K562 (cell line): ENCODE measurements around the gene TBX1. TPM values are rescaled to one million over a fixed set of nuclear protein-coding genes. Genes with fewer than 3 reads are reported as not detected.

Experiments
- ATF6 ChIP-seq: sonication (generic); formaldehyde crosslinking; IDR thresholded peaks from 2 replicates; pipeline ENCODE4 v1.4.0; 2020; ENCODE audit warnings: mild to moderate bottlenecking, missing genetic modification reagents
- GMEB1 ChIP-seq: fragments of 250-450 bp; sonication (Bioruptor Pico); IDR thresholded peaks from 2 replicates; pipeline ENCODE4 v1.4.0; 2020; ENCODE audit warnings: mild to moderate bottlenecking
- MYC ChIP-seq, 2 experiments: fragments of 250-450 bp in 1 of 2; sonication (Bioruptor Pico) in 1 of 2; IDR thresholded peaks; 2 replicates each; pipeline versions ENCODE4 v1.5.1 to v1.6.1; 2012 to 2021; ENCODE audit warnings: low read depth in 2 of 2, borderline replicate concordance in 1 of 2, improper control_type of control experiment in 1 of 2, low read length in 1 of 2, mild to moderate bottlenecking in 1 of 2, moderate library complexity in 1 of 2
- PHF20 ChIP-seq: fragments of 450-650 bp; IDR thresholded peaks from 2 replicates; pipeline ENCODE4 v1.6.1; 2018; ENCODE audit not compliant: partially characterized antibody
- PKNOX1 ChIP-seq: fragments of 450-650 bp; IDR thresholded peaks from 2 replicates; pipeline ENCODE4 v1.6.1; 2016
- RHOXF2B ChIP-seq: fragments of 250-450 bp; sonication (Bioruptor Pico); conservative IDR thresholded peaks from 2 replicates; pipeline ENCODE4 v1.5.1; 2021
- UBTF ChIP-seq, 2 experiments: IDR thresholded peaks; 2 replicates each; pipeline ENCODE4 v1.6.1; 2012; ENCODE audit warnings: improper control_type of control experiment in 2 of 2, low read depth in 2 of 2, low read length in 2 of 2, borderline replicate concordance in 1 of 2
- YBX1 ChIP-seq: fragments of 450-650 bp; IDR thresholded peaks from 2 replicates; pipeline ENCODE4 v1.7.1; 2016; ENCODE audit warnings: mild to moderate bottlenecking
- ZBTB11 ChIP-seq, 3 experiments: fragments of 200-800 bp in 1 of 3; fragments of 250-450 bp in 1 of 3; fragments of 450-650 bp in 1 of 3; sonication (Bioruptor Pico) in 1 of 3; sonication (Bioruptor generic) in 1 of 3; formaldehyde crosslinking in 1 of 3; IDR thresholded peaks; 2 replicates each; pipeline versions ENCODE4 v1.6.1 to v1.8.0; 2016 to 2022; ENCODE audit warnings: mild to moderate bottlenecking in 2 of 3, missing genetic modification characterization in 2 of 3, missing compliant biosample characterization in 1 of 3, moderate library complexity in 1 of 3
- polyA plus RNA-seq, 8 experiments: library from polyadenylated mRNA; depleted of rRNA in 4 of 8; stranded (reverse) in 5 of 8; unstranded in 3 of 8; fragments of >200 nt; fragmentation: Nextera tagmentation in 2 of 8; fragmentation: Illumina TruSeq in 1 of 8; extraction: Ambion mirVana in 2 of 8; extraction: Trizol in 1 of 8; gene quantifications; 2 replicates each; pipeline versions ENCODE4 v1.2.1 to v1.2.3, GENCODE V29; 2011 to 2014; ENCODE audit warnings: inconsistent platforms in 1 of 8, missing spikeins in 1 of 8
- total RNA-seq, 7 experiments: library from RNA; depleted of rRNA in 6 of 7; stranded (reverse); fragments of >200 nt in 6 of 7; fragmentation: Illumina TruSeq in 2 of 7; extraction: Trizol in 2 of 7; gene quantifications; 2 replicates each; pipeline versions ENCODE4 v1.2.1 to v1.2.3, GENCODE V29; 2011 to 2021; ENCODE audit warnings: low replicate concordance in 1 of 7

Gene TBX1
- total and polyA plus RNA-seq, 9 of the 15 experiments (the other 6 are each of a cell fraction or from before 2014, with no cell fraction given) = 0.07 to 35.0 (median 3.9) TPM

GRCh38 chr22:19713650-19714311, 46.8 kb upstream of the TBX1 start (continued):
- no peak for TF ChIP-seq ZBTB11 (CRISPR knock-in tag; IDR thresholded peaks at IDR 0.05)
- no peak; the same call in 1 of the 2 replicates for TF ChIP-seq MYC (IDR thresholded peaks at IDR 0.05; ENCODE audit: low read depth, low read length)
- peak; percentile 63; the same call in 1 of the 2 replicates for TF ChIP-seq MYC (CRISPR knock-in tag; IDR thresholded peaks at IDR 0.05; ENCODE audit: borderline replicate concordance, low read depth)
- TF ChIP-seq ATF6 (CRISPR knock-in tag) = no peak
- no peak for TF ChIP-seq PKNOX1
- peak; percentile 79 for TF ChIP-seq PHF20
- peak in 1 of 2 experiments; percentile 75; a peak in 1 of 4 replicates for TF ChIP-seq UBTF (IDR thresholded peaks at IDR 0.05; ENCODE audit: borderline replicate concordance in 1 of 2, low read depth in 2 of 2, low read length in 2 of 2)
- no peak for TF ChIP-seq GMEB1
- no peak for TF ChIP-seq YBX1
- TF ChIP-seq RHOXF2B (CRISPR knock-in tag) = peak; percentile 92
